ENCODE measurements around the gene CCDC187.

CCDC187 gene

DNA sequence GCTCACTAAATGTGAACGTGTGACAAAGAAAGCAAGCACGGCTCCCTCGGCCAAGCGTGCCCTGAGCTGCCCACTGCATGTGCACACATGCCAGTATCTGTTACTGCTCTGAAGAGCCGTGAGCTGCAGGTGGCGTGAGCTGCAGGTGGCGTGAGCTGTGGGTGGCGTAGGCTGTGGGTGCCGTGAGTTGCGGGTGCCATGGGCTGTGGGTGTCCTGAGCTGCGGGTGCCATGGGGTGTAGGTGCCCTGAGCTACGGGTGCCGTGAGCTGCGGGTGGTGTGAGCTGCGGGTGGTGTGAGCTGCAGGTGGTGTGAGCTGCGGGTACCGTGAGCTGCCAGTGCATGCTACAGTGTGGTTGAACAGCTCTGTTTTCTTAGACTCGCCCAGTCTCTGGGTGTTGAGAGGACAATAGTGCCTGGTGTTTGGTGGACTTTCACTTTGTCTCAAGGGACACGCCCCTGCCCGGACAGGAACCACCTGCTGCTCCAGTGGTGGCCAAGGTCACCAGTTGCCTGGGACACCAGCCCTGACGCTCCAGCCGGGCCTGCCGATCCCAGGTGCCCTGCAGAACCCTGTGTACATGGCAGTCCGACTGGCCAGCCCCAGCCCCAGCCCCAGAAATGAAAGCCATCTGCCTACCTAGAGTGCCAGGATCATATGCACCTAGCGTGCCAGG lies 6.7 kb downstream of the CCDC187 start:
- no peak for DNase-seq

DNA sequence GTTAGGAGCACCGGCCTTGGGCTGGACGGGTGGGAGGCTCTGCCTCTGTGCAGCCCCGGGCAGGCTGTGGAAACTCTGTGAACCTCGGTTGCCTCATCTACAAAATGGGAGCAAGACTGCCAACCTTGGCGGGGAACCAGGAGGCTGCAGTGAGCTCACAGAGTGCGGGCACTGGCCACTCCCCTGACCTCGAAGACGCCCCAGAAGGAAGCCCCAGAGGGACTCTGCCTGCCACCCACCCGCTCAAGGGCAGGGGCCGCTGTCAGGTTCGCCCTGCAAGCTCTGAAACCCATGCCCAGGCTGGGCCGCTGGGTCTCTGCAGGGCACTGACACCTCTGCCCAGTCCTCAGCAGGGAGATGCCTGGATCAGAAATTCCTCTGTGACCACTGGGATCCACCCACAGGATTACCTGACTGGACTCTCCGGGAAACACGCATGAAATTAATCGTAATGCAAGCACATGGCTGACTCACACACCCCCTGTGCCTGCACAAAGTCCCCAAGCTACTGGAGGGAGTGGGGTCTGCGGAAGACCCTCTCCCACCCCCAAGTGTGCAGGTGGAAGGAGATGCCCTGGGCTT lies 7.4 kb downstream of the CCDC187 start:
- DNase-seq: no peak

DNA sequence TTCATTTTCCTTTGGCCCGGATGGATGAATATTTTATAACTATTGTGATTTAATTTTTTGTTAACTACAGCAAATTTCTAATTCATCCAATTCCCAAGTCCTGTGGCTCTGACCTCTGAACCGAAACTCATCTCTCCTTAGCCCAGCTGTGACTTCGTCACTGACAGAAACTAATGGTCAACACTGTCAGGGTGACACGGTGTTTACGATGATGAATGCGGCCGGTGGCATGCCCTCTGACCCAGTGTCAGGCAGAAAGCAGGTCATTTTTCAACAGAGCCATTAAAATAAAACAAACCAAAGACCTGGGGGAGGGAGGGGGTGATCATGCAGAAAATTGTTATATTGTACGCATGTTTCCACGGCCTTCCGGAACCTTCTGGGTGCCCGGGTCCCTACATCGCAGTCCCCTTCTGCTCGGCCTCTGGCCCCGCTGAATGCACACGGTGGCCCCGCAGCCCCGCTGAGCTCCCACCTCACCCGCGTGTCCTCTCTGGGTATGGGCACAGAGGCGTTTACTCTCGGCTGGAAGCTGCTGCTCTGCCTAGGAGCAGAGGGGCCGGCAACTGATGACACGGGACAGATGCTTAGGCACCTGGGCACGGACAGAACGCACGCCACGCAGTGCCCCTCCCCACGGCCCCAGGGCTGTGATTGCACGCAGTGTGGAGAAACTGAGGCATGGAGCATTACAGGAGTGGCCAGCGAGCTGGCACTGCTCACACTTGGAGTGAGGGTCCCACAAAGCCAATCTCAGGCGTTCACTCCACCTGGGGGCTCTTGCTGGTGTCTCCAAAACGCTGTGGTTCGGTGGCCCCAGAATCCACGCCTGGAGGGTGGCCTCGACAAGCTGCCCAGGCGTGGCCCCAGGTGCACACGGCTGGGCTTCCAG lies 8.1 kb downstream of the CCDC187 start:
- DNase-seq: no peak

DNA sequence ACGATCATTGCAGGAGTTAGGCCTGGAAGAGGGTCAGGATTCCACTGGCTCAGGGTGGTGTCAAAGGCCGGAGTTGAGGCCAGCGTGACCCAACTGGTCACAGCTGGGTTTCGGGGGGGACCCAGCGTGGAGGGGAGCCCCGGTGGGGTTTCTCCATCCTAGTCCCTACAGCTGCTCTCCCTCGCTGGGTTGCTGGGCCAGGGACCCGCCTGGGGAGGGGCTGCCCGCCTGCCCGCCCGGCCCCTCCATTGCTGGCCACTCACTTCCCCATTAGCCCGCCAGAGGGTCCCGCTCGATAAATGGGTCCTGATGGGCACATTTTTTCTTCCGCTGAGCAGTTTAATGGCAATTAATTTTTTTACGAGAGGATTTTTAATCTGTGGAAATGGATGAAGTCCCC lies 8.8 kb downstream of the CCDC187 start:
- DNase-seq: no peak

DNA sequence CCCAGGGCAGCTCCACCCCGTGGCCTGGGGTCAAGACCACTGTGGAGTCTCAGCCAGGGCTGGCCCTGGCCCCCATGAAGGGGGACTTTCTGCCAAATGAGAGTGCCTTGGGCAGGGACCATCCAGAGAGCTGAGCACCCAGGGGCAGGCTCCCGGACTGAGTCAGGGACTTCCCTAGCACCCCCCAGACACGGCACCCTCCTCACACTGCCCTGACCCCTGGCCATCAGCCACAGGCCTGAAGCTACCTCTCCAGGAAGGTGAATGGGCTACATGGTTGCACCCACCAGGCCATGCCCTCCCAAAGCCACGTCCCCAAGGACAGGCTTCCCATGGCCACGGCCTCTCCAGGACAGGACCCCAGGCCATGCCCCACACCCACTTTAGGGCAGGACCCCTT lies 9.5 kb downstream of the CCDC187 start:
- DNase-seq: no peak

DNA sequence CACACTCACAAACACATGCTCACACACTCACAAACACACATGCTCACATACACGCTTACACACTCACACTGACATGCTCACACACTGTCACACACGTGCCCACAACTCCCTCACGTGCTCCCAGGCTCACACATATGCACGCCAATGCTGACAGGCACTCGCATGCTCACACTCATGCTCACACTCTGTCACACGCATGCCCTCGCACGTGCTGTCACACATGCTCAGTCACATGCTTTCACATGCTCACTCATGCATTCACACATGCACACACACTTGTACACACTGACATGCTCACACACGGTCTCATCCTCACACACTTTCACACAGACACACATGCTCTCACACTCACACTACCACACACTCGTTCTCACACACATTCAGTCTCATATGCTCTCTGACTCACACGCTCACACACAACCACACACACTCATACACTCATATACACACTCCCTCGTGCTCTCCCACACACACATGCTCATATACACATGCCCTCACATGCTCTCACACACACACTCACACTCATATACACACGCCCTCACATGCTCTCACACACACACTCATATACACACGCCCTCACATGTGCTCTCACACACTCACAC lies 10.3 kb downstream of the CCDC187 start:
- DNase-seq: no peak

DNA sequence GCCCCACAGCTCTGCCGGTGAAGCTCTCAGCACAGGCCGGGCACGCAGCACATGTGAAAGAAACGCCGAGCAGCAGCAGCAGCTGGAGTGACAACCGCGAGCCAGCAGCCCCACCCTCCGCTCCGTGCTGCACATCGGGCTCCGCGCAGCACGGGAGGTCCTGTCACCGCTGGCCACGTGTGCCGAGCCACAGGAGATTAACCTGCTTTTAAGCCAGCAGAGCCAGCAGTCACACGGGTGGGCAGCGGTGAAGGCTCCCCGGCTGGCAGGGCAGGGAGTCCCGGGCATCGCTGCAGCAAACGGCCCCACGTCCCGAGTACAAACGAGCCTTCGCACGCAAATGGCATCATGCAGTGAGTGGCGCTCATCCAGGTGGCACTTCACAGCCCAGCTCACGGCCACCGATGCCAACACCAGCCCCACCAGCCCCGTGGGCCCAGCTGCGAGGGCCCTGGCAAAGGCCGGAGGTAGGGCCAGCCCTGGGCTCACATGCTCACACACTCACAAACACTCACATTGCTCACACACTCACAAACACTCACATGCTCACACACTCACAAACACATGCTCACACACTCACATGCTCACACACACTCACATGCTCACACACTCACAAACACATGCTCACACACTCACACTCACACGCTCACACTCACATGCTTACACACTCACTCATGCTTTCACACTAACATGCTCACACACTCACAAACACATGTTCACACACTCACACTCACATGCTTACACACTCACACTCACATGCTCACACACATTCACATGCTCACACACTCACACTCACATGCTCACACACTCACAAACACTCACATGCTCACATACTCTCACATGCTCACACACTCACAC lies 11.1 kb downstream of the CCDC187 start:
- no peak for DNase-seq

DNA sequence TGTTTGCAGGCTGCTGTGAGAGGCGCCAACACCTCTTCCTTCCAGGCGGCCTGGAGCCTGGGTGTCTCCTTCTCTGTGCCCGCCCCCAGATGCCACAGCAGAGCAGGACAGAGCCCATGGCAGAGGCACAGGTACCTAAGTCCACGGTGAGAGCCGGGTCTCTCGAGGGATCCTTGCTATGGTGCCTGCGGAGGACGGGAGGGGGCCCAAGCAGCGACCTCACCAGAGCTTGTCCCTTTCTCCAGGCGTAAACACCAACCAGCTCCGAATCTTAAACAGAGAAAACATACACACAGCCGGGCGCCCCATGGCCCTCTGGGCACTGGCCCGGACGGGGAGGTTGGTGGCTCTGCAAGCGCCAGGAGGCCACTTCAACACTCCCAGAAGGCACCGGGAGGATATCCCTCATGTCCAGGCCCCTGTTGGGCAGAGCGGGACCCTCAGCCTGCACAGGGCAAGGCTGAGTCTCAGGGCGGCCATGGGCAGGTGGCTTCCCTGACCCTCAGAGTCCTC lies 11.8 kb downstream of the CCDC187 start:
- no peak for DNase-seq

DNA sequence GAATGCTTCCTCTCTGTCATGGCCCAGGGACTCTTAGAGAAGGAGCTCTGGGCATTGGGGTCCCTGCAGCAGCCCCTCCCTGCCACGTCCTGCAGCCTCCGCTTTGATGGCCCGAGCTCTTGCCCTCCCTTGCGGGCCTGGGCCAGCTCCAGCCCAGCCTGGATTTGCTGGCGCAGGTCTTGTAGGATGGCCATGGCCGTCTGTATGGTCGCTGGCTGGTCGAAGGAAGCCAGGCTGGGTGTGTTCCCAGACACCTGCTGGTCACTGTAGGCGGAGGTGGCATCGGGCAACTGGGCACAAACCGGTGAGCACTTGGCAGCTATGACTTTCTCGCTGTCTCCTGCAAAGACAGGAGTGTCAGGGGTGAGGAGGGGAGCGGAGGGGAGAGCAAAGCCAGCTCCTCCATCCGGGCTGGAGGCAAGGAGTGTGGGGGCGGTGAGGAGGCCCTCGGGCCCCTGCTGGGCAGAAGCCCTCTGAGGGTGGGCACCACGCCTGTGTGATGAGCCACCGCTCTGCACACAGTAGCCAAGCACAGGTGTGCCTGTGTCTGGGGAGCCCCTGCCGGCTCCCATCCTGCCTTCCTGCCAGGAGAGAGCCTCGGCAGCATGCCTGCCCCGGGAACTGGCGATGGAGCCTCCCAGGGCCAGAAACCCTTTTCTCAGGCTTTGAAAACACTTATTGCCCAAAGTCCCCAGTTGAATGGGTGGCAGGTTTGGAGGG lies 12.4 kb downstream of the CCDC187 start:
- DNase-seq: no peak

DNA sequence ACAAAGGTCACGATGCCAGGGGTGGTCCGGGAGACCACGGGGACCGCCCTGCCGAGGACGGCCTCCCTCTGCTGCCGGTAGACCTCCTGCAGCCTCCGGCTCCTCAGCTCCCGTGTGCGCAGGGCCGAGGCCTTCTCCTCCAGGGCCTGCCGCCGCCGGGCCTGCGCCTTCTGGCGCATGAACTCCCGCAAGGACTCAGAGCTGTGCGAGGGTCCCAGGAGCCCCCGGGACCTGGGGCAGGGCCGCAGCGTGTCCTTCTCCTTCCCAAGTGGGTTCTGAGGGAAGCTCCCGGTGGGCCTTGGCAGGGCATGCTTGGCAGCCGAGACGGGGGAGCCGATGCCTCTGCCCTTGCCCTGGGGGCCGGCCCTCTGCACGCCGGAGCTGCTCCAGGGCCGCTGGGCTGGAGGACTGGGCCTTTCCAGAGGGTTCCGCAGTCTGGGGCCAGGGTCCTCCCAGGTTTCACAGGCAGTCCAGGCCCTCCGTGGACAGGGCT lies 13.3 kb downstream of the CCDC187 start:
- DNase-seq: no peak

DNA sequence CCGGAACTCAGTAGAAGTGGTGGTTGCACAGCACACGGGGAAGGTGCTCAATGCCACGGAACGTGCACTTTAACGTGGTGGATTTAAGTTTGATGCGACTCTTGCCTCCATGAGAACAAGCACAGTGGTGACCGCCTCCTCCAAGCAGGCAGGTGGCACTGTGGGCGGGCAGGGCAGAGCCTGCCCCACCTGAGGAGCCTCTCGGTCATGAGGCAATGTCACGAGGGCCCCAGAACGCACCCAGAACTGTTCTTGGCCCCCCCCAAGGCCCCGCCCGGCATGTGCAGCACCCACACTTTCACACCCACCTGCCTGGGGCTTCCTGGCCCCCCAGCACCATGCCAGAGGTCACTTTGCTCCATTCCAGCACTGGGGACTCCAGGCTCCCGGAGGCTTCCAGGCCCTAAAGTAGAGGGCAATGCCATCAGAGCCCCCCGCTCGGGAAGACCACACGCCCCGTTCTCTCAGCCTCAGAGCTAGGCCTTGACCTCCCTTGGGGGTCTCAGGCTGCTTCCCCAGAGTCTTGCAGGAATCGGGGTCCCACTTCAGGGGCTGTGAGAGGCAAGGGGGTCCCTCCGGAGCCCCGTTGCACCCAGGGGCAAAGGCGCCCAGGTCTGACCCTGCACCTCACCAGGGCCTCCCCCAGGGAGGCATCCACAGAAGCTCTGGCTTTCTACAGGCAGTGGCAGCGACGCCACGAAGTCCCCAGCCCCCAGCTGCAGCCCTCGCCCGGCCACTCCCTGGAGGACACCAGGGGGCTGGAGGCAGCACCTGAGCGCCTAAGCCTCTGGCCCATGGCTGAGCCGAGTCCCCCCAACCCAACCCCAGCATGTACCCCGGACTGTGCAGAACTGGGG lies 14.0 kb downstream of the CCDC187 start:
- DNase-seq: no peak

DNA sequence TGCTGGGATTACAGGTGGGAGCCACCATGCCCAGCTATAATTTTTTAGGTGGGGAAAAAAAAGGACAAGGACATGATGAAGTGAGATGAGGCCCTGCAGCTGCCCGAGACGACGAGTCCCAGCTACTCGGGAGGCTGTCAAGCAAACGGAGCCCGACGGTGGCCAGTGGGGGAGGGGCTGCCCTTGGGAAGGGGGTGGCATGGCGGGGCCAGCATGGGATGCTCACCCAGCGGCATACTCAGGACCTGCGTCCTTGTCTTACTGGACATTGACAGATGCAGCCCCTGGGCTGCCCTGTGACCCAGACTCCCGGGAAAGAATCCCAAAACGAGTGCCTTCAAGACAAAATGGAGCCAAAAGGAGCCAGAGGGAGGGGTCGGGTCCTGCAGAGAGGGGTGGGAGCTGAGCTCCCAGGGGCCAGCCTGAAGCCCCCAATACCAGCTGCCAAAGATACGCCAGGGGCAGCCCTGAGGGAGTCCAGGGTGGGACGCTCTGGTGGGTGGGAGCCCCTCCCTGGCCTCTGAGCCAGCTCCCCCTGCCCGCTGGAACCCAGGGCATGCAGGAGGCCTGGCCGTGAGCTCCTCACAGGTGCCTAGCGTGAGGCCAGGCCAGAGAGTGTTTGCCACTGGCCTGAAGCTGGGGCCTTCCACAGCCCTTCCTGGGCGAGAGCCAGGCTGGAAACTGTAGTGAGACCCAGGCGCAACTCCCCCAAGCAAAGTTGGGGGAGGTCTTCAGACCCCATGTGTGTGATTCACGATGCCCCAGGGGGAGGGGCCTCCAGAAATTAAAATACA lies 15.7 kb downstream of the CCDC187 start:
- no peak for DNase-seq

DNA sequence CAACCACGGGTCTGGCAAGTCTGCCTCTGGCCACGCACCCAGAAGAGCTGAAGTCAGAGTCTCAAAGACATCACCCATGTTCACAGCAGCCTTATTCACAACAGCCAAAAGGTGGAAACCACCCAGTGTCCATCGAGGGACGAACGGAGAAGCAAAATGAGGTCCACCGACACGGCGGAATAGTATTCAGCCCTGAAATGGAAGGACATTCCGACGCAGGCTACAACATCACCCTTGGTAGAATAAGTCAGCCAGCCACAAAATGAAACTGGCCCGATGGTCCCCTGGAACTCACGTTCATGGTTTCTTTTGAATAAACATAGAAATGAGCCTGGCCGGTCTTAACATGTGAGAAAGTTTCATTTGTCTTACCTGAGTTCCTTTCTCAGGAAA lies 16.9 kb downstream of the CCDC187 start:
- no peak for DNase-seq

DNA sequence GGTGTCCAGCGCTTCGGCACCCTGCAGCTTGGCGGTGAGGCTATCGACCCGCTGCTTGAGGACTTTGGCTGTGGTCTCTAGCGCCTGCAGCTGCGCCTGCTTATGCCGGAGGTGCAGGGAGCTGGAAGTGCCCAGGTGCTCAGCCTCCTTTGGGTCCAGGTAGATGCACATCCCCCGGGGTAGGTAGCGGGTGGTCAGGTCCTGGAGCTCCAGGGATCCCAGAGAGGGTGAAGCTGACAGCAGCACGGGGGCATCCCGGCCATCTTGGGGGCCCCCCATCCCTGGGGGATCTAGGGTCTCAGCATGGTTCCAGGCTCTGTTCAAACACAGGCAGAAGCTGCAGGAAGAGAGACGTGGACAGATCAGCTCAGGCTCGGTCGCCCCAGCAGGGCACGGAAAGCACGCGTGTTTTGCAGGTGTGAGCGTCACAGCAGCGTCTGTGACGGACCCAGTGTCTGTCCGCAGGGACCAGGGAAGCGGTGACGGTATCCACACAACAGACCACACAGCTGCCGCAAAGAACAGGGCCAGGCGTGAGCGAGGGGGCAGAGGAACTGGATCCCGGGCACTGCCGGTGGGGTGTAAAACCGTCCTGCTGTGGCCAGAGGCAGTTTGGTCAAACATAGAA lies 17.4 kb downstream of the CCDC187 start:
- no peak for DNase-seq

DNA sequence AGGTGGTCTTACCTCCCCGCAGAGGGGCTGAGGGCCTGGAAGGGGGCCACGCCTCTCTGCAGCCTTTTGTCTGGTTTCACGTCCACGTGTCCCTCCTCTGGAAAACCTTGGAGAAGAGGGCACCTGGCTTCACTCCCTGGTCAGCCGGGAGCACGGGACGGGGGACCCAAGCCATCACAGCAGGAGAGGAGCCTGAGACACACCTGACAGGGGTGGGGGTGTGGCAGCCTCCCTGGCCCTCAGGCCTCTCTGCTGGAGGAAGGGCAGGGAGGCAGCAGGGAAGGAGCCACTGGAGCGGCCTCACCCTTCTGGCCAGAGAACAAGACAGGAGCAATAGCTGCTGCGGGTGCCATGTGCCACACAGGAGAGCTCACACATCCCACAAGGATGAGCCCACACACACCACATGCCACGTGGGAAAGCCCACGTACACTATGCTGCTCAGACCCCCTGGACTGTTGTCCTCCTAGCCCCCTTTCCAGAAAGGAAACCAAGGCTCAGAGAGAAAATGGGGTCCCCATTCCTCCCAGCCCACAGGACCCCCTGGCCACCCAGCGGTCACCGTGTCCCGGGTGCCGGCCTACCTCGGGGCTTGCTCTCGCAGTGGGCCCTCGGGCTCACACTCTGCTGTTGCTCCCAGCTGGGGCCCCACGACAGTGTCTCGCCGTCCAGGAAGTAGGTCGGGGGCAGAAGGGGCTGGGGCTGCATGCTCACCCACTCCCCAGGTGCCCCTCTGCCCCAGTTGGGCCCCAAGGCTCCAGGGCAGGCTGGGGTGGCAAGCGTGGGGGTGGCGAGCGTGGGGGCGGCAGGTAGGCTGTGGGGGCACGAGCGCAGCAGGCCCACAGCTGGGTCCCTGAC lies 18.2 kb downstream of the CCDC187 start:
- DNase-seq: no peak

DNA sequence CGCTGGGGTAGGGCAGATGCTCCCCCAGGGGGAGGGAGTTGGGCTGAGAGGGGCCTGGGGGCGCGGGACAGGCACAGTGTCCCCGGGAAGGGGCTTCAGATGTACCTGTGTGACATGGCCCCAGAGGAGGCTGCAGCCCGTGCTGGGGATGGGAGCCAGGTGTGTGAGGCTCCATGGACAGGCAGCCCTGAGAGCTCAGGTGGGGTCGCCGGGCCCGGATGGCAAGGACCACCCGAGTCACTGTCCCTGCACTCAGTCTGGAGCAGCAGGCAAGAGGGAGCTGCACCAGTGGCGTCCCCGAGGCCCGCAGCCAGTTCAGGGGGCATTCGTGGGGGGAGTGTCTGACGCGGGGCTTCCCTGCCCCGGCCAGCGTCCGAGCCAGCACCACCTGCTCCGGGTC lies 18.9 kb downstream of the CCDC187 start:
- no peak for DNase-seq

DNA sequence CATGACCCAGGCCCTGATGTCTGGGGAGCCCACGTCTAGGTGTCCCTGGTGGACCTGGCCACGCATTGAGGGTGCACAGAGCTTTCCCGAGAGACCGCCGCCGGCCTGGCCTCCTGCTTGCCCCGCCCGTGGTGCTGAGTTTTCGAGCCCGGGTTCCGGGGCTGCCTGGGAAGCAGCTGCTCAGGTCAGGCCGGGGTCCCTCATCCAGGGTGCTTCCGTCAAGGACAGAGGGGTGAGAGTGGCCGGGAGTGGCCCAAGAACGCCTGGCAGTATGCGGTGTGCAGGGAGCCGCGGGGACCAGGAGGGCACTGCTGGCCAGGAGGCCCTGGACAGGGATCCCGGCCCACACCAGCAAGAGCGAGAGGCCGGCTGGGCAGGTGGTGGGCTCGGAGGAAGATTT lies 19.6 kb downstream of the CCDC187 start:
- no peak for DNase-seq

Measured in GDM1 (cell line).